Activated B cell treated with CpG ODN at 0.5 μM for 24 hours (primary cell): ENCODE data around the gene AADACL4. TPM values are rescaled to one million over a fixed set of nuclear protein-coding genes. Genes with fewer than 3 reads are reported as not detected.
"Not testable (repeated sequence)": the region's sequence is repeated elsewhere in the genome, so short reads cannot be mapped to it uniquely, and the experiment has no call there.

Experiments
- ATAC-seq: fragments of 200-7000 bp; cut with Tn5 transposase; one replicate; pipeline ENCODE4 v1.10.0; 2021; ENCODE audit warnings: low read depth, mild to moderate bottlenecking, moderate library complexity
- CTCF ChIA-PET: fragments of 350-600 bp; sonication (Branson Sonifier 250); formaldehyde crosslinking; loops from one replicate; lab custom pipeline; 2021; ENCODE audit warnings: antibody characterized with exemption; lab: Charles Lee
- POLR2A ChIA-PET: fragments of 350-600 bp; sonication (Branson Sonifier 250); formaldehyde crosslinking; loops from one replicate; lab custom pipeline; 2021; ENCODE audit warnings: antibody characterized with exemption; lab: Charles Lee
- DNase-seq: peaks from one replicate; pipeline ENCODE4 v3.0.0; 2022
- H3K27ac Mint-ChIP-seq: one replicate; pipeline ENCODE4 v1.8.0; 2020; ENCODE audit warnings: mixed read lengths
- H3K27me3 Mint-ChIP-seq: one replicate; pipeline ENCODE4 v1.8.0; 2021; ENCODE audit warnings: mixed read lengths
- H3K36me3 Mint-ChIP-seq: one replicate; pipeline ENCODE4 v1.8.0; 2021; ENCODE audit warnings: low read depth, mixed read lengths
- H3K4me1 Mint-ChIP-seq: one replicate; pipeline ENCODE4 v1.8.0; 2021; ENCODE audit warnings: mixed read lengths
- H3K4me3 Mint-ChIP-seq: one replicate; pipeline ENCODE4 v1.8.0; 2020; ENCODE audit warnings: mild to moderate bottlenecking, mixed read lengths
- H3K9me3 Mint-ChIP-seq: one replicate; pipeline ENCODE4 v1.8.0; 2020; ENCODE audit warnings: mixed read lengths
- CTCF ChIP-seq: fragments of 200-600 bp; IDR thresholded peaks from one replicate; pipeline ENCODE4 v1.8.0; 2022; ENCODE audit warnings: antibody characterized with exemption, mild to moderate bottlenecking
- intact Hi-C: fragments of 100-400 bp; cut with micrococcal nuclease; formaldehyde crosslinking; loops from one replicate; pipeline ENCODE4 v1.15.1; 2024
- total RNA-seq: library from RNA; stranded (reverse); gene quantifications from 2 replicates; pipeline ENCODE4 v1.2.3, GENCODE V29; 2022

AADACL4 gene
- total RNA-seq, 1 donor from 2014 or later = not detected

- H3K4me3 Mint-ChIP-seq = no peak overlapping the region
- DNase-seq (no peak), ATAC-seq (no peak)
- no peaks in the 10 kb centered on the region for H3K36me3 Mint-ChIP-seq
- H3K9me3 Mint-ChIP-seq = peaks cover 10% of the 10 kb centered on the region
- H3K4me1 Mint-ChIP-seq = no peaks in the 10 kb centered on the region
- intact Hi-C loops = no loop called here
- peaks cover 9% of the 10 kb centered on the region for H3K27me3 Mint-ChIP-seq
- ChIA-PET POLR2A (no interaction called here), CTCF (no interaction called here)
- TF ChIP-seq CTCF = no peak
- no peak overlapping the region for H3K27ac Mint-ChIP-seq
These were observed 22.4 kb downstream of the AADACL4 start for GRCh38 chr1:12666141-12666735.

- no peak for ATAC-seq
- H3K27ac Mint-ChIP-seq = no peak overlapping the region
- POLR2A ChIA-PET = no interaction called here
These were observed 25.7 kb downstream of the AADACL4 start for GRCh38 chr1:12669529-12670068.

GRCh38 chr1:12674358-12674757 is 30.5 kb downstream of the AADACL4 start:
- POLR2A ChIA-PET = no interaction called here
- Mint-ChIP-seq H3K4me1 (no peaks in the 10 kb centered on the region), H3K27ac (no peak overlapping the region), H3K27me3 (peaks cover 35% of the 10 kb centered on the region), H3K4me3 (no peak overlapping the region), H3K36me3 (no peaks in the 10 kb centered on the region), H3K9me3 (peaks cover 2% of the 10 kb centered on the region)
- no peak for TF ChIP-seq CTCF
- no peak for ATAC-seq
- no peak for DNase-seq
- intact Hi-C loops = no loop called here
- CTCF ChIA-PET = no interaction called here

More at GRCh38 chr1:12669529-12670068, 25.7 kb downstream of the AADACL4 start:
- no peak for DNase-seq
- peaks cover 20% of the 10 kb centered on the region for H3K27me3 Mint-ChIP-seq
- H3K9me3 Mint-ChIP-seq = peaks cover 8% of the 10 kb centered on the region
- no peak overlapping the region for H3K4me3 Mint-ChIP-seq
- intact Hi-C loops = no loop called here
- no peaks in the 10 kb centered on the region for H3K4me1 Mint-ChIP-seq
- H3K36me3 Mint-ChIP-seq = no peaks in the 10 kb centered on the region
- CTCF ChIA-PET = no interaction called here
- TF ChIP-seq CTCF = no peak

DNA sequence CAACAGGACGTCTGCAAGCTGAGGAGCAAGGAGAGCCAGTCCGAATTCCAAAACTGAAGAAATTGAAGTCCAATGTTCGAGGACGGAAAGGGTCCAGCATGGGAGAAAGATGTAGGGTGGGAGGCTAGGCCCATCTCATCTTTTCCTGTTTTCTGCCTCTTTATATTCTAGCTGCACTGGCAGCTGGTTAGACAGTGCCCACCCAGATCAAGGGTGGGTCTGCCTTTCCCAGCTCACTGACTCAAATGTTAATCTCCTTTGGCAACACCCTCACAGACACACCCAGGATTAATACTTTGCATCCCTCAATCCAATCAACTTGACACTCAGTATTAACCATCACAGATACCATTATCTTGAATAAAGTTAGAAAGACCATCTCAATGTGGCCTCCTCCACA is 32.2 kb downstream of the AADACL4 start:
- Mint-ChIP-seq H3K27me3 (peaks cover 45% of the 10 kb centered on the region), H3K9me3 (peaks cover 11% of the 10 kb centered on the region)
- POLR2A ChIA-PET, DNase-seq, ATAC-seq, H3K4me3 Mint-ChIP-seq, H3K4me1 Mint-ChIP-seq, H3K36me3 Mint-ChIP-seq, H3K27ac Mint-ChIP-seq, intact Hi-C loops, CTCF ChIA-PET: not testable (repeated sequence)

DNA sequence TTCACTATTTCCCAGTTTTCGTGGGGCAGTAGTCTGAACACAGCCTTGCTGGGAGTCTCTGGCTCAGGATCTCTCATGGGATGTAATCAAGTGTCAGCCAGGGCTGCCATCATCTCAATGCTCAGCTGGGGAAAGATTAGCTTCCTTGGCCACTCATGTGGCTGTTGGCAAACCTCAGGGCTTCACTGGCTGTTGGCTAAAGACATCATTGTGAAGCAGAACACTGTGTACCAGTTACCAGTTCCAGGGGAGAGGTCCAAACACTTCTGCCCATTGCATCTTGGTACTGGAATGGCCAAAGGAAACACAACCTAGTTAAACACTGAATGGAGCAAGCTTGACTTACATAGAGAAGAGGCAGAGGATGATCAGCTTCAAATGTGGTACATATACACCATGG is 33.7 kb downstream of the AADACL4 start:
- CTCF ChIA-PET = no interaction called here
- Mint-ChIP-seq H3K9me3 (peaks cover 11% of the 10 kb centered on the region), H3K4me3 (no peak overlapping the region), H3K4me1 (no peaks in the 10 kb centered on the region), H3K36me3 (no peaks in the 10 kb centered on the region), H3K27me3 (peaks cover 34% of the 10 kb centered on the region), H3K27ac (no peak overlapping the region)
- ATAC-seq (no peak), DNase-seq (no peak)
- no peak for TF ChIP-seq CTCF
- intact Hi-C loops = no loop called here
- POLR2A ChIA-PET = no interaction called here
